Measurements from ENCODE around the gene CLSTN2. TPM values are rescaled to one million over a fixed set of nuclear protein-coding genes. Genes with fewer than 3 reads are reported as not detected.

CLSTN2 gene
- total and polyA plus RNA-seq, 2 donors from 2014 or later = 2.0 to 12.0 TPM

DNA sequence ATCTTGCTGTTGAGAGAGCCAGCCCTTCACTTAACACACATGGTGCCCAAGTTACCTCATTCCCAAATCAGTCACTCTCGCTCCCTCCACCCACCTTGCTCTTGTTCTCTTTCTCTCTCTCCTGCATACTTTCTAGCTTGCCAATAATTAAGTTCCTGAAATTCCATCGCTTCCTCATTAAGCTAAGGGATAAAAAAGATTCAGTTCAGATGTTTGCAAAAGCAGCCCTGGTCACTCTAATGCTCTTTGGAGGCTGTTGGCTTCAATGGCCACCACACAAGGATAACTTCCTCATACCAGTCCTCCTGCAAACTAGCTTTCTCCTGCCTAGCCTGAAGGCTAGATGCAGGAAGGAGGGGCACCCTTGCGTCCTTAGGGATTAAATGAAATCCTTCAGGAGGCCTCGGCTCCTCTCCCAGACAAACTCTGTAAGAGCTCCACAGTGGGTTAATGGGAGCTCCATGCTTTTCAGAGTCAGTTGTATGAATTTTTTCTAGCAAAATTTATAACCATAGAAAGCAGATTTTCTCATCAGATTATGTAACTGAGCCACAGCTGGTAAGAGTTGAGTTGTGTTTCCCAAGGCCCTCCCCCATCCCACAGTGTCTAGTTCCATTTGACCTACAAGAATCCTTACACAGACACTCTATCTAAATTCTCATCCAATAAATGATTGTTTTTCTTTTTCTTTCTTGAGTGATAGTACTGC is 566.2 kb downstream of the CLSTN2 start:
- Histone ChIP-seq H3K36me3 (ENCODE audit: control insufficient read depth in 2 of 3, insufficient read depth in 3 of 3, low read length in 3 of 3) (no peaks in the 10 kb centered on the region), H3K9ac (ENCODE audit: low read length in 3 of 3) (no peak overlapping the region), H3K9me3 (ENCODE audit: control insufficient read depth in 2 of 3, insufficient read depth in 1 of 3, low read length in 3 of 3) (no peaks in the 10 kb centered on the region), H3K27me3 (ENCODE audit: control insufficient read depth, insufficient read depth, low read length) (no peaks in the 10 kb centered on the region), H3K4me3 (ENCODE audit: low read length in 3 of 3) (no peak overlapping the region), H3K4me1 (ENCODE audit: control insufficient read depth in 2 of 3, insufficient read depth in 2 of 3, low read depth in 1 of 3, low read length in 3 of 3) (peaks cover 0 to 7% (median 0%) of the 10 kb centered on the region in 3 donors), H3K27ac (ENCODE audit: low read depth in 2 of 2, low read length in 2 of 2) (peak overlapping the region in 1 of 2 donors; percentile 11)
- intact Hi-C loops (cut with DNase I) = no loop called here
- no peak for FAIRE-seq
- peak in 2 of 5 donors; percentile 23 to 31 for DNase-seq
- TF ChIP-seq, protein P1, sequence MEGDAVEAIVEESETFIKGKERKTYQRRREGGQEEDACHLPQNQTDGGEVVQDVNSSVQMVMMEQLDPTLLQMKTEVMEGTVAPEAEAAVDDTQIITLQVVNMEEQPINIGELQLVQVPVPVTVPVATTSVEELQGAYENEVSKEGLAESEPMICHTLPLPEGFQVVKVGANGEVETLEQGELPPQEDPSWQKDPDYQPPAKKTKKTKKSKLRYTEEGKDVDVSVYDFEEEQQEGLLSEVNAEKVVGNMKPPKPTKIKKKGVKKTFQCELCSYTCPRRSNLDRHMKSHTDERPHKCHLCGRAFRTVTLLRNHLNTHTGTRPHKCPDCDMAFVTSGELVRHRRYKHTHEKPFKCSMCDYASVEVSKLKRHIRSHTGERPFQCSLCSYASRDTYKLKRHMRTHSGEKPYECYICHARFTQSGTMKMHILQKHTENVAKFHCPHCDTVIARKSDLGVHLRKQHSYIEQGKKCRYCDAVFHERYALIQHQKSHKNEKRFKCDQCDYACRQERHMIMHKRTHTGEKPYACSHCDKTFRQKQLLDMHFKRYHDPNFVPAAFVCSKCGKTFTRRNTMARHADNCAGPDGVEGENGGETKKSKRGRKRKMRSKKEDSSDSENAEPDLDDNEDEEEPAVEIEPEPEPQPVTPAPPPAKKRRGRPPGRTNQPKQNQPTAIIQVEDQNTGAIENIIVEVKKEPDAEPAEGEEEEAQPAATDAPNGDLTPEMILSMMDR (IDR thresholded peaks at IDR 0.05; ENCODE audit: borderline replicate concordance, extremely low read depth, insufficient read depth) = no peak

DNA sequence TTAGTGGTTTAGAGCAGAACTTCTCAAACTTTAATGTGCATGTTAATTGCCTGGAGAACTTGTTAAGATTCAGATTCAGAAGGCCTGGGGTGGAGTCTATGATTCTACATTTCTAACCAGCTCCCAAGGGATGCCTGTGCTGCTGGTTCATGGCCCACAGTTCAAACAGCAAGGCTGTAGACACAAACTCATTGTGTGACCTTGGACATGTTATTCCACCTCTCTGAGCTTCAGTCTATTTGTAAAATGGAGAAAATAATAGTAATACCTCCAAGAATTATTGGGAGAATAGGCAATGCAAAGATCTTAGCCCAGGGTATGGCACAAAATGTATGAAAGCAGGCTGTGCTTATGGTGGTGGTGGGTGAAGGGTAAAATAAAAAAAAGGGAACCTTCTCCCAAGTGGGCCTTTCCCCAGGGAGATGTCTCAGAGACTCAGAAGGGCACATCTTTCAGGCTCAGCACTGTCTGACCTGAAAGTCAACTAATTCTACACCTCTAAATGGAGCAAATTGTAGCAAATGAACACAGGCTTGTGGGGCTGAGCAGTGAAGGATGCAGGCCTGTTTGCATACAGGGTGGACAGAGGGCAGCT is 566.9 kb downstream of the CLSTN2 start:
- no peak overlapping the region for H3K9ac ChIP-seq (ENCODE audit: low read length in 3 of 3)
- no peak overlapping the region for H3K27ac ChIP-seq (ENCODE audit: low read depth in 2 of 2, low read length in 2 of 2)
- no peaks in the 10 kb centered on the region for H3K9me3 ChIP-seq (ENCODE audit: control insufficient read depth in 2 of 3, insufficient read depth in 1 of 3, low read length in 3 of 3)
- H3K36me3 ChIP-seq (ENCODE audit: control insufficient read depth in 2 of 3, insufficient read depth in 3 of 3, low read length in 3 of 3) = no peaks in the 10 kb centered on the region
- DNase-seq = no peak
- FAIRE-seq = no peak
- intact Hi-C loops (cut with DNase I) = no loop called here
- H3K4me1 ChIP-seq (ENCODE audit: control insufficient read depth in 2 of 3, insufficient read depth in 2 of 3, low read depth in 1 of 3, low read length in 3 of 3) = peaks cover 0 to 7% (median 0%) of the 10 kb centered on the region in 3 donors
- TF ChIP-seq, protein P1 (IDR thresholded peaks at IDR 0.05; ENCODE audit: borderline replicate concordance, extremely low read depth, insufficient read depth) = no peak
- H3K4me3 ChIP-seq (ENCODE audit: low read length in 3 of 3) = no peak overlapping the region
- no peaks in the 10 kb centered on the region for H3K27me3 ChIP-seq (ENCODE audit: control insufficient read depth, insufficient read depth, low read length)

DNA sequence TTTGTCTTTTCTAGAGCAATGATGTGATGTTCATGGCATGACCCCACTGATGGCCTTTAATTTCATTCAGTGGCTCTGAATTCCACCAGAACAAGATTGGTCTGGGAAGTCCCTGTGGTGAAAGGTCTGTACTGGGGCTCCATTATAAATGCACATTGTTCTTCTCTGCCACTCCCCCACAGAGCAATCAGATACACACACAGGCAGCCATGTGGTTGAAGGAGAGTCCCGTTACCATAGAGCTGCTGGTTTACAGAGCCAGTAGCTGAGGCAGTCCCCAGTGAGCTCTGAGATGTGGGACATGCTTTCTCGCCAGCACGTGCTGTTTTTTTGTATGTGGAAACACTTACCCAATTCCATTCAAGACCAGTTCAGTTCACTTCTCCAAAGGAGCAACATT is 570.2 kb downstream of the CLSTN2 start:
- FAIRE-seq (no peak), DNase-seq (peak in 3 of 5 donors; percentile 62 to 74 (median 74))
- H3K27me3 ChIP-seq (ENCODE audit: control insufficient read depth, insufficient read depth, low read length) = no peaks in the 10 kb centered on the region

More for the DNA sequence above, 570.2 kb downstream of the CLSTN2 start:
- H3K4me3 ChIP-seq (ENCODE audit: low read length in 3 of 3) = no peak overlapping the region
- TF ChIP-seq, protein P1 (IDR thresholded peaks at IDR 0.05; ENCODE audit: borderline replicate concordance, extremely low read depth, insufficient read depth) = no peak
- H3K9ac ChIP-seq (ENCODE audit: low read length in 3 of 3) = no peak overlapping the region
- intact Hi-C loops (cut with DNase I) = no loop called here
- H3K27ac ChIP-seq (ENCODE audit: low read depth in 2 of 2, low read length in 2 of 2) = no peak overlapping the region
- H3K36me3 ChIP-seq (ENCODE audit: control insufficient read depth in 2 of 3, insufficient read depth in 3 of 3, low read length in 3 of 3) = no peaks in the 10 kb centered on the region
- H3K4me1 ChIP-seq (ENCODE audit: control insufficient read depth in 2 of 3, insufficient read depth in 2 of 3, low read depth in 1 of 3, low read length in 3 of 3) = peaks cover 0 to 7% (median 0%) of the 10 kb centered on the region in 3 donors
- no peaks in the 10 kb centered on the region for H3K9me3 ChIP-seq (ENCODE audit: control insufficient read depth in 2 of 3, insufficient read depth in 1 of 3, low read length in 3 of 3)

Measured in kidney (tissue), 14 donors.